ENCODE data around the gene RPL10A.
A peak's percentile ranks its signal among the peaks of the same experiment; 100 is the strongest.

The RPL10A gene

DNA sequence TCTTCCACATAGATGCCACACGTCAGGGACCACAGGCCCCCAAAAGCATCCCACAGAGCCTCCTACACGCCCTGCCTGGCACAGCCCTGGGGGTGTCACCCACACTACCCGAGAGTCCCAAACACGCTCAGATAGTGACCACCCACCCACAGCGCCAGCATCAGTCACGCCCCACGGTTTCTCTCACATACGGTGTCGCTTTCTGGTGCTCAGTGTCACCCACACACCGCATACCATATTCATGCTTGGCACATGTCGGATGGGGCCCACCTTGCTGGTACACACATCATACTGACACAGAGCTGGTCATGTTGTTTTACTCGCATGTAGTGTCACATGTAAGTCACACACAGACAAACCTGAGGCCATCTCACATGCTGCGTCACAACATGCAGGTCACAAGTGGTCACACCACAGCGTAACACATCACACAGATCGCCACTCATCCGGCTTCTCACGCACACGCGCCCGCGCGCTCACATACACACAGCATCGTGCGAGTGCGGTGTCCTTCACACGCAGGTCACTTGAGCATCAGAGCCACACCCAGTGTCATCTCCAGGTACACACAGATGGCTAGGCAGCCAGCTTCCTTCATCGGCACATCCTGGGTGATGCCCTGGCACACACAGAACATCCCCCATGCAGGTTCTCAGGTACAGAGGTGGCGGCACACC, 25.2 kb downstream of the RPL10A start:
- in situ Hi-C loops (cut with MboI; ENCODE audit: low sequenced_read_pairs, unreplicated experiment): no loop called here
- DNase-seq (ENCODE audit: low spot score): no peak
- TF ChIP-seq, protein P1, sequence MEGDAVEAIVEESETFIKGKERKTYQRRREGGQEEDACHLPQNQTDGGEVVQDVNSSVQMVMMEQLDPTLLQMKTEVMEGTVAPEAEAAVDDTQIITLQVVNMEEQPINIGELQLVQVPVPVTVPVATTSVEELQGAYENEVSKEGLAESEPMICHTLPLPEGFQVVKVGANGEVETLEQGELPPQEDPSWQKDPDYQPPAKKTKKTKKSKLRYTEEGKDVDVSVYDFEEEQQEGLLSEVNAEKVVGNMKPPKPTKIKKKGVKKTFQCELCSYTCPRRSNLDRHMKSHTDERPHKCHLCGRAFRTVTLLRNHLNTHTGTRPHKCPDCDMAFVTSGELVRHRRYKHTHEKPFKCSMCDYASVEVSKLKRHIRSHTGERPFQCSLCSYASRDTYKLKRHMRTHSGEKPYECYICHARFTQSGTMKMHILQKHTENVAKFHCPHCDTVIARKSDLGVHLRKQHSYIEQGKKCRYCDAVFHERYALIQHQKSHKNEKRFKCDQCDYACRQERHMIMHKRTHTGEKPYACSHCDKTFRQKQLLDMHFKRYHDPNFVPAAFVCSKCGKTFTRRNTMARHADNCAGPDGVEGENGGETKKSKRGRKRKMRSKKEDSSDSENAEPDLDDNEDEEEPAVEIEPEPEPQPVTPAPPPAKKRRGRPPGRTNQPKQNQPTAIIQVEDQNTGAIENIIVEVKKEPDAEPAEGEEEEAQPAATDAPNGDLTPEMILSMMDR (IDR thresholded peaks at IDR 0.05; ENCODE audit: borderline replicate concordance, control extremely low read depth, extremely low read depth, insufficient read depth, missing control alignments): no peak

DNA sequence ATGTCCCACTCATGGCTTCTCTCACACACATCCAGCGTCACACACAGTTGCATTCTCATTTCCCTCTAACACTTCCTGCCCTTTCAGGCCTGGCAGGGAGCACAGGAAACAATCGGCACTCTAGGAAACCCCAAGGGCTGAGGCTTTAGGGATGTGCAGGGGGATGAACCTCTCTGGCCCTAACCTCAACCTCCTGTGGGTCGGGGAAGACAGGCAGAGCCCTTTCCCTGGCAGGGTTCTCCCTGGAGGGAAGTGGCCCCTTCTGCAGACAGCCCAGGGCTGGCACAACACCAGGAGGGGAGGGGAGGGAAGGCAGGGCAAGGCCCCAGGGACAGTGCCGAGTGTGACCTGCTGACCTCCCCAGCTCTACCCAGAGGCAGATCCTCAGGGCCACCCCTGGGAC, 26.0 kb downstream of the RPL10A start:
- TF ChIP-seq, protein P1 (IDR thresholded peaks at IDR 0.05; ENCODE audit: borderline replicate concordance, control extremely low read depth, extremely low read depth, insufficient read depth, missing control alignments): no peak
- no peak for DNase-seq (ENCODE audit: low spot score)
- in situ Hi-C loops (cut with MboI; ENCODE audit: low sequenced_read_pairs, unreplicated experiment): no loop called here

DNA sequence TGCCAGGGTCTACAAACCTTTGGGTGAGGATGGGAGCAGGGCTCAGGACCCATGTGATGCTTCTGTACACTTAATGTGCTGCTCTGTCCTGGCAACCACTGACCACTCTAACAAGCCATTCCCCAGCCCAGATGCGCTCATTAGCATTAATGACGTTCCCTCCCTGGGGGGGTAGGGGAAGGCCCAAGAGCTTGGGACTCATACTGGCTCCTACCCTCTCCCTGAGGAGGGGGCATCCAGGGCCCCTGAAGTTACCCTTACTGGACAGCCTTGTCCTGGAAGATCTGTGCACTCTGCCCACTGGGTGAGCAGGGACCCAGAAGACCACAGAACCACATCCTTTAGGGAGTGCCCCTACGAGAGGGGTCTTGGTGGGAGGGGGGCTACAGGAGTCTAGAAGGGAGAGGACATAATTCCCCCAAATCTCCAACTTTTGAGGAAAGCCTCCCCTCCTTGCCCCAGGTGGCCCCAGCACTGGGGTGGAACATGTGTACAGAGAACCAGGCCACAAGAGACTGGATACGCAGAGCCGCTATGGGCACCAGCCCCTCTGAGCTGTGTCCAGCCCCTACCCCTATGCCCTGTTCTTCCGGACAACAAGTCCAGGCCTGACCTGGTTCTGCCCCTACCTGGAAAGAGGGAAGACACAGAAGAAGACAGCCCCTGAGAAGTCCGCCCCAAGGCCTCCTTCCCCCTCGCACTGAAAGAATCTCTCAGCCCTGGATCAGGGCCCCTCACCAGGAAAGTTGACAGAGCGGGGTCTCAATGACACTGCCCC, 27.2 kb downstream of the RPL10A start:
- in situ Hi-C loops (cut with MboI; ENCODE audit: low sequenced_read_pairs, unreplicated experiment): no loop called here
- TF ChIP-seq, protein P1 (IDR thresholded peaks at IDR 0.05; ENCODE audit: borderline replicate concordance, control extremely low read depth, extremely low read depth, insufficient read depth, missing control alignments): no peak
- no peak for DNase-seq (ENCODE audit: low spot score)

DNA sequence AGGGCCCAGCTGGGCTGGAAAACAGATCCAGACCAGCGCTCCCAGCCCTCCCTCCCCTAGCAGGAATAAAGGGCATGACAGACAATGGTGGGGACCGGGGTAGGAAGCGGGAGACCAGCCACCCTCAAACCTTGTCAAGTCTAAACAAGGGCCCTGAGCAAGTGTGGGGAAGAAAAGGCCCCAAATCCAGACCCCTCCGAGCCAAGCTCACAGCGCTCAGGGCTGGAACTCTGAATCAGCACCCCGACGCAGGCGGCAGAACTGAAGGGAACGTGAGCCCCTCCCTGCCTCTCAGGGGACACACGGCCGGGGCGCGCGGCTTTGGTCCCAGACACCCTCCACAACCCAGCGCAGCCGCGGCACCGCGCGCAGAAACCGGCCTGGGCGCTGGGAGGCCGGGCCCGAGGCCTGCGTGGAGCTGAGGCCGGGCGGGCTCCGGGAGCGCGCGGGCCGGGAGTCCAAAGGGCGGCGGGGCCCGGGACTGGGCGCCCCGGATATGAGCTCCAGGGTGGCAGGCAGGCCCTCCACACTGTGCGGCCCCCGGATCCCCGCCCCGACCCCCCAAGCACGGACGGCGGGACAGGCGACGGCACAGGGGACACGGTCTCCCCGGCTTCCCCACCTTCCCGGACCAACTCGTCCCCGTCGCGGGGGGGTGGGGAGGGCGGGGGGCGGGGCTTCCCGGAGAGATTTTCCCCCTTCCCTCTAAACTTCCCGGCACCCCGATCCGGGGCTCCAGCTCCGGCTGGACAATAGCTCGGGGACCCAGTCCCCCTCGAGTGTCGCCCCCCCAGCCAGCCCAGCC, 28.0 kb downstream of the RPL10A start:
- in situ Hi-C loops (cut with MboI; ENCODE audit: low sequenced_read_pairs, unreplicated experiment): no loop called here
- DNase-seq (ENCODE audit: low spot score): no peak
- TF ChIP-seq, protein P1 (IDR thresholded peaks at IDR 0.05; ENCODE audit: borderline replicate concordance, control extremely low read depth, extremely low read depth, insufficient read depth, missing control alignments): no peak

DNA sequence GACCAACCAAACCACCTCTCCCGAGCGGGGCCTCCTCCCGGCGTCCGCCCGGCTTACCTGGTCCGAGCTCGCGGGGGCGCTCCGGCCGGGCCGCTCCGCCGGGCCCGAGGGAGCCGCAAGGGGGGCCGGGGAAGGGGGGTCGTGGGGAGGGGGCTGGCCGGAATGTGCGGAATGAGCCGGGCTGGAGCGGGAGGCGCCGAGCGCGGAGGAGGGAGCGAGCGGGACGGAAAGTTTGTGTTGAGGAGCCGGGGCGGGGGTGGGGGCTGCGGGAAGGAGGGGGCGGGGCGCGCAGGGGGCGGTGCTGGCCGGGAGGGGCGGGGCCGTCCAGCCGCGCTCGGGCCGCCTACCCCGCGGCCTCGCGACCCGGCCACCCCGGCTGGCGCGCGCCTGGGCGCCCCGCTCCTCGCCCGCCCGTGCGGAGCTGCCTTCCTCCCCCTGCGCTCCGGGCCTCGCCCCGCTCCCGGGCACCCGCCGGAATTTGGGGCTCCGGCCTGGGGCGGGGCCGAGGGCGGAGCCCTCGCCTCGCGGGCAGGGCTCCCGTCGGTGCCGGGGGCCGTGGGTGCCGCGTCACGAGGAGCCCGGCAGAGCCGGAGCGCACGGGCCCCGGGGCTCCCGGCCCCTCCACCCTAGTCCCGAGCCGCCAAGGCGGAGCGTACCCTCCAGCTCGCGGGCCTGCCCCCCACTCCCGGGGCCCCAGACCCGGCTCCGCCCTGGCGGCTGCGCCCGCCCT, 28.8 kb downstream of the RPL10A start, which contains the start of gene TEAD3:
Gene TEAD3 (minus strand): TSS at position 239 of the 730 bp plus-strand sequence.
- TF ChIP-seq, protein P1 (IDR thresholded peaks at IDR 0.05; ENCODE audit: borderline replicate concordance, control extremely low read depth, extremely low read depth, insufficient read depth, missing control alignments): no peak
- DNase-seq (ENCODE audit: low spot score): peak; percentile 93
- in situ Hi-C loops (cut with MboI; ENCODE audit: low sequenced_read_pairs, unreplicated experiment): no loop called here
